UCSD-AML1 (cell line): ENCODE results near the gene TAF10.

Experiments
- DNase-seq: peaks from one replicate; lab custom pipeline; 2025; ENCODE audit not compliant: unreplicated experiment; lab: John Stamatoyannopoulos, UW

Gene TAF10

DNA sequence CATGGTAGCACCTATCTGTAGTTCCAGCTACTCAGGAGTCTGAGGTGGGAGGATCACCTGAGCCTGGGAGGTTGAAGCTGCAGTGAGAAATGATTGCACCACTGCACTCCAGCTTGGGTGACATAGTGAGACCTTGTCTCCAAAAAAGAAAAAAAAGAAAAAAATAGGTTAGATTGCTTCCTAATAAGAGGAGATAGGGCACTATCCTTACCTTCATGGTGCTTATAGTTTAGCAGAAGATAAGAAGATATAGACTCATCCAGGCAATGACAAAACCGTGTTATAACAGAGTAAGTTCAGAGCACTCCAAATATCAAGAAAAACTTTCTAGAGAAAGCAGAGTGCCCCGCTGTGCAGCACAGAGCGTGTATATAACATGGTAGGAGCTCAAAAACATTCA is 50.7 kb downstream of the TAF10 start:
- no peak for DNase-seq
